Upper lobe of left lung (tissue), 6 donors: Measurements from ENCODE around the gene RER1. TPM values are rescaled to one million over a fixed set of nuclear protein-coding genes. Genes with fewer than 3 reads are reported as not detected.

Experiments used
- ATAC-seq, 2 donors: fragments of 200-7000 bp; cut with Tn5 transposase; one replicate each; pipeline ENCODE4 v1.9.1; 2022; ENCODE audit warnings: mild to moderate bottlenecking in 2 of 2, moderate library complexity in 2 of 2; ENCODE audit not compliant: low FRiP score in 2 of 2
- DNase-seq, 2 donors: peaks; one replicate each; pipeline ENCODE4 v3.0.0-alpha.2; 2019 to 2020
- H3K27ac ChIP-seq, 4 donors: fragments of 200-600 bp; sonication (generic); one replicate each; pipeline ENCODE4 v1.5.1; 2016 to 2019
- H3K27me3 ChIP-seq, 4 donors: fragments of 200-600 bp; sonication (generic); one replicate each; pipeline ENCODE4 v1.5.1; 2017 to 2019
- H3K36me3 ChIP-seq, 4 donors: fragments of 200-600 bp; sonication (generic); one replicate each; pipeline ENCODE4 v1.5.1; 2016 to 2019
- H3K4me1 ChIP-seq, 4 donors: fragments of 200-600 bp; sonication (generic); one replicate each; pipeline ENCODE4 v1.5.1; 2018 to 2019
- H3K4me3 ChIP-seq, 4 donors: fragments of 200-600 bp; sonication (generic); one replicate each; pipeline ENCODE4 v1.5.1; 2017 to 2019; ENCODE audit warnings: mild to moderate bottlenecking in 2 of 4, moderate library complexity in 1 of 4
- H3K9me3 ChIP-seq, 4 donors: fragments of 200-600 bp; sonication (generic); one replicate each; pipeline ENCODE4 v1.5.1; 2018 to 2019
- CTCF ChIP-seq, 6 experiments: fragments of 450-650 bp in 4 of 6; fragments of 200-600 bp in 2 of 6; sonication (generic) in 2 of 6; IDR thresholded peaks; one replicate each; pipeline ENCODE4 v1.5.1; 2016 to 2019; ENCODE audit warnings: antibody characterized with exemption in 6 of 6
- EP300 ChIP-seq, 4 donors: sonication (generic); formaldehyde crosslinking; IDR thresholded peaks; one replicate each; pipeline ENCODE4 v1.5.1; 2017; ENCODE audit warnings: antibody characterized with exemption in 4 of 4, control low read depth in 2 of 4
- POLR2A ChIP-seq, 4 donors: fragments of 450-650 bp; IDR thresholded peaks; one replicate each; pipeline ENCODE4 v1.5.1; 2016 to 2017; ENCODE audit warnings: antibody characterized with exemption in 4 of 4, mild to moderate bottlenecking in 2 of 4
- POLR2AphosphoS5 ChIP-seq, 2 donors: sonication (generic); formaldehyde crosslinking; IDR thresholded peaks; one replicate each; pipeline ENCODE4 v1.5.1; 2017; ENCODE audit warnings: antibody characterized with exemption in 2 of 2
- WGBS, 2 donors: methylation state at CpG; one replicate each; pipeline ENCODE4 v1.1.5; 2017 to 2018; 5-methylcytosine and 5-hydroxymethylcytosine counted together
- total RNA-seq, 6 donors: library from RNA; depleted of rRNA in 4 of 6; stranded (reverse); fragments of >200 nt in 4 of 6; gene quantifications; one replicate each; pipeline versions ENCODE4 v1.1.0 to v1.2.1, GENCODE V29; 2016 to 2021
- donor health status: DM: no; HTN: no; CAD: no; lungs with moderate emphysema.
- donor health status: DM: no; HTN: yes; CAD: no; lungs with severe emphysema.

The RER1 gene
- total RNA-seq, 6 donors from 2014 or later, result 48.2 to 133 (median 61.1) TPM

GRCh38 chr1:2415801-2416208 is 24.2 kb downstream of the RER1 start:
- Histone ChIP-seq H3K4me3 (peak overlapping the region in 3 of 4 donors; percentile 11 to 43 (median 29)), H3K27me3 (peaks cover 0 to 11% (median 3%) of the 10 kb centered on the region in 4 donors), H3K4me1 (peaks cover 28 to 34% (median 29%) of the 10 kb centered on the region in 4 donors), H3K9me3 (no peaks in the 10 kb centered on the region), H3K36me3 (no peaks in the 10 kb centered on the region), H3K27ac (peak overlapping the region in 2 of 4 donors; percentile 26 to 58)
- 20 to 30% methylated on average over 1 to 14 of the region's 19 CpGs for WGBS, 2 donors
- TF ChIP-seq POLR2AphosphoS5 (IDR thresholded peaks at IDR 0.05), result no peak
- TF ChIP-seq POLR2A (IDR thresholded peaks at IDR 0.05), result no peak
- no peak for TF ChIP-seq EP300 (IDR thresholded peaks at IDR 0.05)
- no peak for TF ChIP-seq CTCF (IDR thresholded peaks at IDR 0.05)
- peak in 1 of 2 donors; percentile 72 for DNase-seq
- no peak for ATAC-seq

GRCh38 chr1:2416403-2416802 is 24.8 kb downstream of the RER1 start:
- 15 to 43% methylated on average over 4 to 6 of the region's 12 CpGs for WGBS, 2 donors
- Histone ChIP-seq H3K4me3 (peak overlapping the region in 3 of 4 donors; percentile 11 to 43 (median 29)), H3K27ac (peak overlapping the region in 1 of 4 donors; percentile 58), H3K4me1 (peaks cover 26 to 32% (median 27%) of the 10 kb centered on the region in 4 donors), H3K9me3 (no peaks in the 10 kb centered on the region), H3K27me3 (peaks cover 0 to 11% (median 3%) of the 10 kb centered on the region in 4 donors), H3K36me3 (no peaks in the 10 kb centered on the region)
- ATAC-seq (no peak), DNase-seq (peak in 1 of 2 donors; percentile 78)
- TF ChIP-seq POLR2AphosphoS5 (IDR thresholded peaks at IDR 0.05) (no peak), CTCF (IDR thresholded peaks at IDR 0.05) (no peak), EP300 (IDR thresholded peaks at IDR 0.05) (no peak), POLR2A (IDR thresholded peaks at IDR 0.05) (no peak)

- WGBS, 2 donors, result 73 to 77% methylated on average over 13 of the region's 13 CpGs
- H3K4me1 ChIP-seq, result peaks cover 18 to 25% (median 20%) of the 10 kb centered on the region in 4 donors
- ATAC-seq (no peak), DNase-seq (no peak)
- peaks cover 0 to 11% (median 3%) of the 10 kb centered on the region in 4 donors for H3K27me3 ChIP-seq
- no peaks in the 10 kb centered on the region for H3K36me3 ChIP-seq
- H3K4me3 ChIP-seq, result no peak overlapping the region
- no peaks in the 10 kb centered on the region for H3K9me3 ChIP-seq
- no peak for TF ChIP-seq CTCF (IDR thresholded peaks at IDR 0.05)
- no peak for TF ChIP-seq POLR2AphosphoS5 (IDR thresholded peaks at IDR 0.05)
- TF ChIP-seq POLR2A (IDR thresholded peaks at IDR 0.05), result no peak
- no peak for TF ChIP-seq EP300 (IDR thresholded peaks at IDR 0.05)
- no peak overlapping the region for H3K27ac ChIP-seq
These were observed 25.6 kb downstream of the RER1 start for GRCh38 chr1:2417083-2417832.

- Histone ChIP-seq H3K9me3 (peaks cover 0 to under 1% (median 0%) of the 10 kb centered on the region in 4 donors), H3K27ac (no peak overlapping the region), H3K4me3 (no peak overlapping the region), H3K4me1 (peaks cover 18 to 24% (median 20%) of the 10 kb centered on the region in 4 donors), H3K36me3 (no peaks in the 10 kb centered on the region), H3K27me3 (peaks cover 0 to 11% (median 3%) of the 10 kb centered on the region in 4 donors)
- ATAC-seq, result no peak
- no peak for TF ChIP-seq CTCF (IDR thresholded peaks at IDR 0.05)
- no peak for TF ChIP-seq POLR2AphosphoS5 (IDR thresholded peaks at IDR 0.05)
- TF ChIP-seq POLR2A (IDR thresholded peaks at IDR 0.05), result no peak
- no peak for TF ChIP-seq EP300 (IDR thresholded peaks at IDR 0.05)
- peak in 1 of 2 donors; percentile 67 for DNase-seq
- WGBS, 2 donors, result 78 to 81% methylated on average over 11 to 14 of the region's 14 CpGs
These were observed 26.2 kb downstream of the RER1 start for GRCh38 chr1:2417833-2418225.
